Lung (tissue), 12 donors: ENCODE measurements around the gene APOBEC3F. TPM values are rescaled to one million over a fixed set of nuclear protein-coding genes. Genes with fewer than 3 reads are reported as not detected.
"Not testable (repeated sequence)": the region's sequence is repeated elsewhere in the genome, so short reads cannot be mapped to it uniquely, and the experiment has no call there.

ENCODE experiments used
- ATAC-seq: fragments of 200-7000 bp; cut with Tn5 transposase; one replicate; pipeline ENCODE4 v1.9.1; 2020; ENCODE audit warnings: moderate number of reproducible peaks; ENCODE audit not compliant: insufficient read depth, low FRiP score
- DNase-seq, 3 donors: peaks; one replicate each; pipeline ENCODE4 v3.0.0-alpha.2; 2013 to 2017
- H3K27ac ChIP-seq, 2 donors: one replicate each; pipeline ENCODE4 v1.5.1; 2013; ENCODE audit warnings: mild to moderate bottlenecking in 2 of 2, moderate library complexity in 2 of 2, control low read depth in 1 of 2, inconsistent platforms in 1 of 2, low read depth in 1 of 2, low read length in 1 of 2
- H3K27me3 ChIP-seq, 3 donors: one replicate each; pipeline ENCODE4 v1.5.1; 2013; ENCODE audit warnings: low read length in 2 of 3; ENCODE audit not compliant: control insufficient read depth in 3 of 3, insufficient read depth in 3 of 3
- H3K36me3 ChIP-seq, 4 donors: one replicate each; pipeline ENCODE4 v1.5.1; 2013; ENCODE audit warnings: low read length in 4 of 4, mild to moderate bottlenecking in 1 of 4, moderate library complexity in 1 of 4; ENCODE audit not compliant: control insufficient read depth in 4 of 4, insufficient read depth in 4 of 4
- H3K4me1 ChIP-seq, 5 donors: one replicate each; pipeline ENCODE4 v1.5.1; 2013; ENCODE audit warnings: low read length in 5 of 5, mild to moderate bottlenecking in 2 of 5, moderate library complexity in 1 of 5; ENCODE audit not compliant: control insufficient read depth in 5 of 5, insufficient read depth in 5 of 5
- H3K4me3 ChIP-seq: one replicate; pipeline ENCODE4 v1.5.1; 2013; ENCODE audit warnings: mild to moderate bottlenecking, control low read depth, moderate library complexity
- H3K9ac ChIP-seq, 2 donors: one replicate each; pipeline ENCODE4 v1.5.1; 2013; ENCODE audit warnings: low read length in 2 of 2, control low read depth in 1 of 2; ENCODE audit not compliant: insufficient read depth in 1 of 2
- H3K9me3 ChIP-seq, 4 donors: one replicate each; pipeline ENCODE4 v1.5.1; 2013; ENCODE audit warnings: low read length in 3 of 4, mild to moderate bottlenecking in 1 of 4, moderate library complexity in 1 of 4; ENCODE audit not compliant: control insufficient read depth in 4 of 4, insufficient read depth in 3 of 4
- CTCF ChIP-seq: IDR thresholded peaks from 2 replicates; pipeline ENCODE4 v1.5.1; 2012; ENCODE audit warnings: mild to moderate bottlenecking; ENCODE audit errors: control extremely low read depth, extremely low read depth
- WGBS, 2 donors: extraction: QIAGEN DNeasy Blood & Tissue Kit; methylation state at CpG; one replicate each; pipeline ENCODE4 v1.1.7; 2013; 5-methylcytosine and 5-hydroxymethylcytosine counted together
- polyA plus RNA-seq, 2 donors: library from polyadenylated mRNA; stranded (reverse); fragments of 200-250 nt; gene quantifications; one replicate each; pipeline ENCODE4 v1.2.1, GENCODE V29; 2013
- total RNA-seq, 2 donors: library from RNA; depleted of rRNA in 1 of 2; stranded (reverse); fragments of >200 nt in 1 of 2; gene quantifications; one replicate each; pipeline ENCODE4 v1.2.1, GENCODE V29; 2014 to 2021
- donor health status: control.
- donor health status: control.
- donor health status: Bipolar disorder and iron deficiency.
- donor health status: healthy.
- donor health status: DM: yes; HTN: yes; CAD: no.

The APOBEC3F gene
- total and polyA plus RNA-seq, 4 donors, result 3.6 to 12.1 (median 6.0) TPM

- Histone ChIP-seq H3K9ac (no peak overlapping the region), H3K27ac (no peak overlapping the region), H3K36me3 (no peaks in the 10 kb centered on the region), H3K9me3 (no peaks in the 10 kb centered on the region), H3K27me3 (no peaks in the 10 kb centered on the region), H3K4me3 (no peak overlapping the region), H3K4me1 (peaks cover 0 to 15% (median 2%) of the 10 kb centered on the region in 5 donors)
- TF ChIP-seq CTCF, result no peak
- ATAC-seq (no peak), DNase-seq (no peak)
- WGBS, 2 donors, result 90 to 94% methylated on average over 29 of the region's 29 CpGs
These were observed 27.8 kb upstream of the APOBEC3F start for GRCh38 chr22:39012533-39013511.

GRCh38 chr22:39013561-39013941 is 27.1 kb upstream of the APOBEC3F start:
- not testable (repeated sequence) for DNase-seq, H3K9me3 ChIP-seq, ATAC-seq, H3K27me3 ChIP-seq, H3K9ac ChIP-seq, H3K4me3 ChIP-seq, H3K36me3 ChIP-seq
- WGBS, 2 donors, result 50 to 76% methylated on average over 6 of the region's 6 CpGs
- H3K27ac ChIP-seq, result peak overlapping the region in 1 of 2 donors; percentile 92
- H3K4me1 ChIP-seq, result peaks cover 0 to 15% (median 2%) of the 10 kb centered on the region in 5 donors

- TF ChIP-seq CTCF, result no peak
- no peaks in the 10 kb centered on the region for H3K9me3 ChIP-seq
- ATAC-seq, result peak; percentile 96
- peak within 1 kb of the TSS; percentile 34 to 92 for H3K27ac ChIP-seq
- H3K9ac ChIP-seq, result peak within 1 kb of the TSS in 1 of 2 donors; percentile 82
- peak within 1 kb of the TSS; percentile 47 for H3K4me3 ChIP-seq
- 6% methylated on average over 18 of the region's 18 CpGs for WGBS, 2 donors
- peaks cover 0 to 15% (median 2%) of the 10 kb centered on the region in 5 donors for H3K4me1 ChIP-seq
- no peaks in the 10 kb centered on the region for H3K36me3 ChIP-seq
- peak; percentile 86 to 91 (median 90) for DNase-seq
- no peaks in the 10 kb centered on the region for H3K27me3 ChIP-seq
These were observed 26.5 kb upstream of the APOBEC3F start, which contains the start of gene APOBEC3C for GRCh38 chr22:39013942-39014722. Gene APOBEC3C (plus strand): TSS chr22:39014257. CDS start chr22:39014363, 106 bp downstream.

- ATAC-seq, DNase-seq, H3K9me3 ChIP-seq, H3K36me3 ChIP-seq, H3K27me3 ChIP-seq: not testable (repeated sequence)
- Histone ChIP-seq H3K9ac (peak overlapping the region in 1 of 2 donors; percentile 71), H3K4me1 (peaks cover 0 to 15% (median 2%) of the 10 kb centered on the region in 5 donors), H3K4me3 (peak overlapping the region; percentile 47), H3K27ac (peak overlapping the region in 1 of 2 donors; percentile 92)
- WGBS, 2 donors, result 38 to 45% methylated on average over 6 of the region's 6 CpGs
These were observed 25.9 kb upstream of the APOBEC3F start for GRCh38 chr22:39014723-39015121.
